SJSA1 (cell line): ENCODE results near the gene FBRSL1. TPM values are rescaled to one million over a fixed set of nuclear protein-coding genes. Genes with fewer than 3 reads are reported as not detected.

Experiments
- DNase-seq, 2 experiments: peaks; one replicate each; pipeline ENCODE4 v3.0.0-alpha.2; 2015 to 2020; ENCODE audit warnings: low spot score in 2 of 2, low read depth in 1 of 2
- H3K27ac ChIP-seq: fragments of 250-450 bp; sonication (Bioruptor Pico); 2 replicates; pipeline ENCODE4 v1.5.1; 2020; ENCODE audit warnings: mild to moderate bottlenecking, moderate library complexity
- H3K27me3 ChIP-seq: fragments of 250-450 bp; sonication (Bioruptor Pico); replicated peaks from 2 replicates; pipeline ENCODE4 v1.5.1; 2020; ENCODE audit warnings: mild to moderate bottlenecking, moderate library complexity
- H3K36me3 ChIP-seq: fragments of 250-450 bp; sonication (Bioruptor Pico); 2 replicates; pipeline ENCODE4 v1.5.1; 2020; ENCODE audit warnings: mild to moderate bottlenecking
- H3K4me1 ChIP-seq: fragments of 250-450 bp; sonication (Bioruptor Pico); replicated peaks from 2 replicates; pipeline ENCODE4 v1.6.1; 2021; ENCODE audit warnings: mild to moderate bottlenecking
- H3K4me3 ChIP-seq: fragments of 250-450 bp; sonication (Bioruptor Pico); 2 replicates; pipeline ENCODE4 v1.5.1; 2020; ENCODE audit warnings: mild to moderate bottlenecking
- H3K9me3 ChIP-seq: fragments of 250-450 bp; sonication (Bioruptor Pico); replicated peaks from 2 replicates; pipeline ENCODE4 v1.5.1; 2020; ENCODE audit warnings: mild to moderate bottlenecking
- total RNA-seq: library from RNA; depleted of rRNA; stranded (reverse); fragments of >200 nt; shearing (Covaris generic); gene quantifications from 2 replicates; pipeline ENCODE4 v1.2.3, GENCODE V29; 2014

Gene FBRSL1
- total RNA-seq, 1 experiment from 2014 or later: 2.8 TPM

DNA sequence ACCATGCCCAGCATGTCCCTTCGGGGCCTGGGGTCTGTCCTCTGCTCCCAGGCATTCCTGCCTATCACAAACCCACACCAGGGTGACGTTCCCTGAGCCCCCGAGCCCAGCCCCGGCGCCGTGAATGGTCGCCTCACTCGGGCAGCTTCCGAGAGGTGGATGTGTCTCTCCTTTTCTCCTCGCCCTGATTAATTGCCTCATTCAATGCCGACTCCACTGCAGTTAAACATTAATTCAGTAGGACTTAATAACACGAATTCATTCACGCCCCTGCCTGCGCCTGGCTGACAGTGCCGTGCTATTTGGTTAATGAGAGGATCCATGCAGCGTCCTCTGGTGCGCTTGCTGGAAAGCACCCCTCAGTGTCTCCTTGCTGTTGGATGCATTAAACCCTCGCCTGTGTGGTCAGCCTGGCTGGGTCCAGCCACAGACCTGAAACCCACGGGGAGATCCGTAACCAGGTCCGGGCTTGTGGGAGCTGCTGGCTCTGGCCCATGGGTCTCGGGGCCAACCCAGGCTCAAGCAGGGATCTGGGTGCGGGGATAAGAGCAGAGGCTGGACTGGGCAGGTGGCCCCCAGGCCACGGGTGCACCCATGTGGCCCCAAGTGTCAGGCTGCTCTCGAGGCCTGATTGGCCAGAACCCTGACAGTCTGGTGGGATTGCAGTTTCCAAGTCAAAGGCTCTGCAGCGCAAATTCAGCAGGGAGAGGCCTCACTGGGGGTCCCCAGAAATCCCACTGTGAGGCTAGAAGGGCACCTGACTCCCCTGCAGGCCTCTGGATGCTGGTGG, 55.4 kb downstream of the FBRSL1 start:
- H3K36me3 ChIP-seq: no peaks in the 10 kb centered on the region
- no peaks in the 10 kb centered on the region for H3K4me1 ChIP-seq
- no peak overlapping the region for H3K4me3 ChIP-seq
- DNase-seq: no peak
- H3K9me3 ChIP-seq: no peaks in the 10 kb centered on the region
- no peak overlapping the region for H3K27ac ChIP-seq
- H3K27me3 ChIP-seq: no peaks in the 10 kb centered on the region

DNA sequence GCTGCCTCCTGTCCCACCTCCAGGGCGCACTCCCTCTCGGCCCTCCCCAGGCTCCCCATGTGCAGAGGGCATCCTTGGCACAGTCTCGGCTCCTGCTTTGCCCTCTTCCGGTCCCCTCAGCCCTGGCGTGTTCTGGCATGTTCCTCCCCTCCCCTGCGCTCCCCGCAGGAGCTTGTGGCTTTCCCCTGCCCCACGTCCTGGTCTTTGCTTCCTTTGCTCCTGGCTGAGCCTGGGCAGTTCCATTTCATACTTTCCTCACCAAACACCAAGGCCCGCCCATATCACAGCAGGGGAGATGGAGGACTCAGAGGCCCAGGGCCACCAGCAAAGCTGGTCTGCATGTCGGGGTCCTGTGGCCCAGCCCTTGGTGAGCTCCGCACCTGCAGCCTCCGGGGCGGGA, 56.0 kb downstream of the FBRSL1 start:
- no peak overlapping the region for H3K4me3 ChIP-seq
- DNase-seq: no peak
- H3K4me1 ChIP-seq: no peaks in the 10 kb centered on the region
- no peaks in the 10 kb centered on the region for H3K9me3 ChIP-seq
- H3K36me3 ChIP-seq: no peaks in the 10 kb centered on the region
- no peak overlapping the region for H3K27ac ChIP-seq
- no peaks in the 10 kb centered on the region for H3K27me3 ChIP-seq

DNA sequence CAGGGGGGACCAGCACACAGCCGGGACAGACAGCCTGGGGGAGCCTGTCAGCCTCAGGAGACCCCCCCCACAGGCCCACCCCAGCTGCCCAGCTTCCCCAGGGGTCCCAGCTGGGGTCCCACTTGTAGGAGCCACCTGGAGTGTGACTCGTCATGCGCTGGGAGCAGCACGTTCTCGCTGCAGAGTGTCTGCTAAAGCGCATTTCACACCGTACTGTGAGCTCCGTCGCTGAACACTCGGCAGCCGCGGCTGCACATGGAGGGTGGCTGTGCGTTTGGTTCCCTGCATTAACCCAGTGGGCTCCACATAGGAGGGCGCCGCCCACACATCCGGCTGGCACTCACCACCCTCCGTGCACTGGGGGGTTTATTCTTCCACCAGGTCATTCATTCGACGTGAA, 56.7 kb downstream of the FBRSL1 start:
- Histone ChIP-seq H3K36me3 (no peaks in the 10 kb centered on the region), H3K27me3 (no peaks in the 10 kb centered on the region), H3K4me3 (no peak overlapping the region), H3K27ac (no peak overlapping the region), H3K4me1 (no peaks in the 10 kb centered on the region), H3K9me3 (no peaks in the 10 kb centered on the region)
- no peak for DNase-seq

DNA sequence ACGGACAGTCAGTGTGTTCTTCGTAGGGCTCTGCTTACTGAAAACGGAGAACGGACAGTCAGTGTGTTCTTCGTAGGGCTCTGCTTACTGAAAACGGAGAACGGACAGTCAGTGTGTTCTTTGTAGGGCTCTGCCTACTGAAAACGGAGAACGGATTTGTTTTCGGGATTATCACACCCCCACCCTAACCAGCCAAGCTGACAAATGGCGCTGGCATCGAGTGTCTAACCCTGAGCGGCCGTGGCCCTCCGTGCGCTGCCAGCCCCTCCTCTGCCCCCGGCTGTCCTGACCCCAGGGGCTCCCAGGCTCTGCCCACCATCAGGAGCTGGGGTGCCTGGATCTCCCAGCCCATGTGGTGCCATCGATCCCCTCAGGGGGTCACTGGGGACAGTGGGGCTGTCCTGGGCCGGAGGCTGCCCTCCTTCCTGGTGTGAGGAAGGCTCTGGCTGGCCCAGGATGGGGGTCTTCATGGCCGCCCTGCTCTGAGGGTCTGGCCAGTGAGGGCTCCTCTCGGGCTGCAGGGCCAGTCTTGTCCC, 57.3 kb downstream of the FBRSL1 start:
- H3K27me3 ChIP-seq: no peaks in the 10 kb centered on the region
- H3K9me3 ChIP-seq: no peaks in the 10 kb centered on the region
- H3K4me3 ChIP-seq: no peak overlapping the region
- DNase-seq: no peak
- H3K27ac ChIP-seq: no peak overlapping the region
- H3K4me1 ChIP-seq: no peaks in the 10 kb centered on the region
- no peaks in the 10 kb centered on the region for H3K36me3 ChIP-seq

- DNase-seq: no peak
- no peaks in the 10 kb centered on the region for H3K36me3 ChIP-seq
- H3K27me3 ChIP-seq: no peaks in the 10 kb centered on the region
- H3K4me3 ChIP-seq: no peak overlapping the region
- no peaks in the 10 kb centered on the region for H3K4me1 ChIP-seq
- no peaks in the 10 kb centered on the region for H3K9me3 ChIP-seq
- no peak overlapping the region for H3K27ac ChIP-seq
Observed at GRCh38 chr12:132548430-132549058, 58.6 kb downstream of the FBRSL1 start.

- H3K36me3 ChIP-seq: no peaks in the 10 kb centered on the region
- H3K4me1 ChIP-seq: no peaks in the 10 kb centered on the region
- DNase-seq: no peak
- H3K27me3 ChIP-seq: no peaks in the 10 kb centered on the region
- no peak overlapping the region for H3K4me3 ChIP-seq
- no peak overlapping the region for H3K27ac ChIP-seq
- H3K9me3 ChIP-seq: no peaks in the 10 kb centered on the region
Observed at GRCh38 chr12:132549059-132549458, 59.1 kb downstream of the FBRSL1 start.

DNA sequence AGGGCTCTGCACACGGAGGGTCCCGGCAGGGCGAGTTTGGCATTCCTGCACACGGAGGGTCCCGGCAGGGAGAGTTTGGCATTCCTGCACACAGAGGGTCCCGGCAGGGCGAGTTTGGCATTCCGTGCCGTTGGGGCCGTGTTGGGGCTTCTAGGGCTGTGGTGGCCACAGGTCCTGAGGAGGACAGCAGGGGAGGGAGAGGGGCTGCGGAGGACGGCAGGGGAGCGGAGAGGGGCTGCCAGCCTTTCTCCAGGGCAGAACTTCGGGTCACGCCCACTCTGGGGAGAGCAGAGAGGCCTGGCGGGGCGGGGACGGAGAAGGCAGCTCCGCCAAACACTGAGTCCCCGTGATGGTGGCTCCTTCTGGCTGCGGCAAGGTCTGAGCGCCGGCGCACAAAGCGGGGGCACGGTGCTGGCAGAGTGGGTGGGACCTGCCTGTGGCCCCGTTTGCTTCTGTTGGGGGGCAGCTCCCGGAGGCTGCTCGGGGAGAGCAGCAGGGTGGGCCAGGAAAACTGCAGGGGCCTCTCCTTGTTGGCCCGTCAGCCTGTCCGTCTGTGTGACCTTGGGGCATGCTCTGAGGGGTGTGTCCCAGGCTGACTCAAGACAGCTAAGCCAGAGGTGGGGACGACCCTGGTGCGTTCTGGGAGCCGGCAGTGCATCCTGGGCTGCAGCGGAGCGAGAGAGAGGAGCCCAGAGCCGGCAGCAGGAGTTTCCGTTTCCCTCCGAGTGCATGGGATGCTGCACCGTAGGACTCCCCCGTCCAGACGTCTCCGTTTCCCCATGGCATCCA, 60.3 kb downstream of the FBRSL1 start:
- Histone ChIP-seq H3K27ac (no peak overlapping the region), H3K4me1 (no peaks in the 10 kb centered on the region), H3K9me3 (no peaks in the 10 kb centered on the region), H3K27me3 (no peaks in the 10 kb centered on the region), H3K4me3 (no peak overlapping the region), H3K36me3 (no peaks in the 10 kb centered on the region)
- DNase-seq: no peak

DNA sequence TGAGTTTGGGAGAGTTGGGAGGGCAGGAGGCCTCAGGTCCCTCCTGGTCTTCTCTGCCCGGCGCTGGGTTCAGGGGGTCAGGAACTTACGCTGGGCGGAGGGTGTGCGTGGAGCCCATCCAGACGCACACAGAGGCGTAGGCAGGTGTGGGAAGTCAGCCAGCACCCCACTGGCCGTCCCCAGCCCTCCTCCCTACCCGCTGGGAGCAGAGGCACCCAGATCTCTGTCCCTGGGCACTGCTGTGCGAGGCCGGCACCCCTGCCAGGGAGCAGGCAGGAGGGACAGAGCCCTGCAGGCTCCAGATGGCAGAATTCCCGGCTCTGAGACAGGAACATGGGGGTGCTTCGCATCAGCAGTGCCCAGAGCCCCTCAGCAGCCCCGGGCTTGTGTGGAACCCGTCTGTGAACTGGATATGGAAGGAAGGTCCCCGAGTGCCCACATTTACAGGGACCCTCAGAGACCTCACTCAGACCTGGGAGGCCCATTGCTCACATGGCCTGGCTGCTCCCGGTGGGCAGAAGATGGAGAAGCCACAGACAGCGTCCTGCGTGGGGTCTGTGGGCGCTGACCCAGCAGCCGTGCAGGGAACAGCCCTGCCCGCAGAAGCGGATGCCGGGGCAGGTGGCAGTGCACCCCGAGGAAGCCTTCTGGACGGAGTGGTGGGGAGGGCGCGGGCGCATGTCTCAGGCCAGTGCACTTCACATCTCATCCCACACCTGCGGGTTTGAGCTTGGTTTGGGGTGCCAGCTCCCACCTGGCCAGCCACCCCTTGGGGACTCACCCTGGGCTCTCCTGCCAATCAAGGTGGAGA, 61.1 kb downstream of the FBRSL1 start:
- Histone ChIP-seq H3K9me3 (no peaks in the 10 kb centered on the region), H3K27me3 (no peaks in the 10 kb centered on the region), H3K36me3 (no peaks in the 10 kb centered on the region), H3K4me1 (no peaks in the 10 kb centered on the region), H3K27ac (no peak overlapping the region), H3K4me3 (no peak overlapping the region)
- DNase-seq: no peak

DNA sequence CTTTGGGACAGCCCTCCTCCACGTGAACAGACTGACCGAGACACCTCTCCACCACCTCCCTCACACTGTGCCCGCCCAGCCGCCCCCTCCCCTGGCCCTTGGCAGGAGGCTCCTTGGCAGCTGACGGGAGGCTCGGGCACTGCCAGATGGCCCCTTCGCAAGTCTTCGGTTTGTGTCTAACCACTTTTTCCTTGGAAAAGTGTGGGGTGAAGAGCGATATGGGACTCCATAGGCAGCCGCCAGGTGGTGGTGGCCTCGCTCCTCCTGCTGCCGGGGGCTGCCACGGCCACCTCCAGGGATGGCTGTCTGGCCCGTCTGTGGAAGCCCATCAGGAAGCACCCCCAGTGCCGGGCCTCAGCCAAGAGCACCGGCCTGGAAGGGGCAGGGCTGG, 61.7 kb downstream of the FBRSL1 start:
- H3K9me3 ChIP-seq: no peaks in the 10 kb centered on the region
- DNase-seq: no peak
- no peak overlapping the region for H3K4me3 ChIP-seq
- no peaks in the 10 kb centered on the region for H3K36me3 ChIP-seq
- no peaks in the 10 kb centered on the region for H3K4me1 ChIP-seq
- no peaks in the 10 kb centered on the region for H3K27me3 ChIP-seq
- no peak overlapping the region for H3K27ac ChIP-seq

GRCh38 chr12:132554845-132555630, 65.1 kb downstream of the FBRSL1 start:
- Histone ChIP-seq H3K4me3 (no peak overlapping the region), H3K9me3 (no peaks in the 10 kb centered on the region), H3K36me3 (no peaks in the 10 kb centered on the region), H3K27me3 (peaks cover 6% of the 10 kb centered on the region), H3K4me1 (peaks cover 6% of the 10 kb centered on the region), H3K27ac (no peak overlapping the region)
- DNase-seq: no peak

- no peaks in the 10 kb centered on the region for H3K9me3 ChIP-seq
- H3K27me3 ChIP-seq: peaks cover 12% of the 10 kb centered on the region
- no peak for DNase-seq
- no peaks in the 10 kb centered on the region for H3K36me3 ChIP-seq
- peaks cover 12% of the 10 kb centered on the region for H3K4me1 ChIP-seq
- H3K4me3 ChIP-seq: no peak overlapping the region
- no peak overlapping the region for H3K27ac ChIP-seq
Observed at GRCh38 chr12:132555686-132556085, 65.7 kb downstream of the FBRSL1 start.

GRCh38 chr12:132556216-132556615, 66.3 kb downstream of the FBRSL1 start:
- no peak overlapping the region for H3K27ac ChIP-seq
- peaks cover 17% of the 10 kb centered on the region for H3K27me3 ChIP-seq
- no peaks in the 10 kb centered on the region for H3K9me3 ChIP-seq
- DNase-seq: no peak
- H3K36me3 ChIP-seq: no peaks in the 10 kb centered on the region
- no peak overlapping the region for H3K4me3 ChIP-seq
- H3K4me1 ChIP-seq: peaks cover 15% of the 10 kb centered on the region

- Histone ChIP-seq H3K27ac (no peak overlapping the region), H3K4me3 (no peak overlapping the region), H3K27me3 (peaks cover 18% of the 10 kb centered on the region), H3K36me3 (no peaks in the 10 kb centered on the region), H3K9me3 (no peaks in the 10 kb centered on the region), H3K4me1 (peaks cover 15% of the 10 kb centered on the region)
- no peak for DNase-seq
Observed at GRCh38 chr12:132556801-132557200, 66.8 kb downstream of the FBRSL1 start.
